GM23338 (cell line): ENCODE results near the gene GID4. TPM values are rescaled to one million over a fixed set of nuclear protein-coding genes. Genes with fewer than 3 reads are reported as not detected.

Experiments used
- ATAC-seq: fragments of 200-7000 bp; cut with Tn5 transposase; 3 replicates; pipeline ENCODE4 v1.9.1; 2020
- DNase-seq: peaks from one replicate; pipeline ENCODE4 v3.0.0-alpha.2; 2015; ENCODE audit warnings: low spot score
- H2AFZ ChIP-seq: fragments of 200-600 bp; sonication (generic); 2 replicates; pipeline ENCODE4 v1.8.0; 2016; ENCODE audit warnings: antibody characterized with exemption, mild to moderate bottlenecking, moderate library complexity
- H3F3A ChIP-seq: fragments of 200-600 bp; sonication (generic); replicated peaks from 2 replicates; pipeline ENCODE4 v1.8.0; 2017; ENCODE audit warnings: antibody characterized with exemption, mixed run types, low read depth
- H3K27ac ChIP-seq: fragments of 200-600 bp; sonication (generic); 2 replicates; pipeline ENCODE4 v1.6.1; 2016; ENCODE audit warnings: low read depth
- H3K27me3 ChIP-seq: fragments of 200-600 bp; sonication (generic); 2 replicates; pipeline ENCODE4 v1.8.0; 2016; ENCODE audit warnings: mild to moderate bottlenecking, mixed run types, moderate library complexity; ENCODE audit not compliant: insufficient read depth
- H3K36me3 ChIP-seq: fragments of 200-600 bp; sonication (generic); 2 replicates; pipeline ENCODE4 v1.8.0; 2016; ENCODE audit warnings: mild to moderate bottlenecking; ENCODE audit not compliant: insufficient read depth
- H3K4me1 ChIP-seq: fragments of 200-600 bp; sonication (generic); 2 replicates; pipeline ENCODE4 v1.8.0; 2016; ENCODE audit warnings: mild to moderate bottlenecking, moderate library complexity; ENCODE audit not compliant: insufficient read depth
- H3K4me2 ChIP-seq: fragments of 200-600 bp; sonication (generic); 2 replicates; pipeline ENCODE4 v1.7.1; 2017; ENCODE audit warnings: mixed run types
- H3K4me3 ChIP-seq: fragments of 200-600 bp; sonication (generic); 2 replicates; pipeline ENCODE4 v1.6.1; 2016; ENCODE audit warnings: mixed run types
- H3K79me2 ChIP-seq: fragments of 200-600 bp; sonication (generic); replicated peaks from 2 replicates; pipeline ENCODE4 v1.8.0; 2017; ENCODE audit warnings: mild to moderate bottlenecking; ENCODE audit not compliant: insufficient read depth
- H3K9me2 ChIP-seq: fragments of 200-600 bp; sonication (generic); 2 replicates; pipeline ENCODE4 v1.8.0; 2017; ENCODE audit not compliant: insufficient read depth
- H4K20me1 ChIP-seq: fragments of 200-600 bp; sonication (generic); replicated peaks from 2 replicates; pipeline ENCODE4 v1.8.0; 2017; ENCODE audit warnings: mild to moderate bottlenecking; ENCODE audit not compliant: insufficient read depth
- H3K27ac Mint-ChIP-seq: 2 replicates; pipeline ENCODE4 v1.8.0; 2020; ENCODE audit warnings: inconsistent platforms, mild to moderate bottlenecking, moderate library complexity, mixed read lengths
- H3K27me3 Mint-ChIP-seq: 3 replicates; pipeline ENCODE4 v1.8.0; 2022; ENCODE audit warnings: low read depth, mild to moderate bottlenecking, moderate library complexity, mixed read lengths, inconsistent platforms; ENCODE audit not compliant: insufficient read depth, poor library complexity
- H3K36me3 Mint-ChIP-seq: 3 replicates; pipeline ENCODE4 v1.8.0; 2021; ENCODE audit warnings: low read depth, mild to moderate bottlenecking, inconsistent platforms, moderate library complexity, mixed read lengths
- H3K4me1 Mint-ChIP-seq: 3 replicates; pipeline ENCODE4 v1.8.0; 2020; ENCODE audit warnings: mild to moderate bottlenecking, inconsistent platforms, mixed read lengths
- H3K4me3 Mint-ChIP-seq: 3 replicates; pipeline ENCODE4 v1.8.0; 2021; ENCODE audit warnings: moderate library complexity, mild to moderate bottlenecking, inconsistent platforms, mixed read lengths
- H3K9me3 Mint-ChIP-seq: 3 replicates; pipeline ENCODE4 v1.8.0; 2020; ENCODE audit warnings: moderate library complexity, mild to moderate bottlenecking, inconsistent platforms, mixed read lengths
- CTCF ChIP-seq, 2 experiments: fragments of 200-600 bp in 1 of 2; sonication (generic) in 1 of 2; conservative IDR thresholded peaks; 2 replicates each; pipeline versions ENCODE4 v1.5.1 to v1.6.1; 2016 to 2017; ENCODE audit warnings: antibody characterized with exemption in 2 of 2, low read depth in 2 of 2, mild to moderate bottlenecking in 2 of 2, moderate library complexity in 1 of 2
- JUNB ChIP-seq: IDR thresholded peaks from one replicate; pipeline ENCODE4 v1.6.1; 2016; ENCODE audit warnings: antibody characterized with exemption; ENCODE audit not compliant: unreplicated experiment
- NANOG ChIP-seq: IDR thresholded peaks from 2 replicates; pipeline ENCODE4 v1.6.1; 2016; ENCODE audit warnings: antibody characterized with exemption, borderline replicate concordance
- POLR2AphosphoS5 ChIP-seq: IDR thresholded peaks from 2 replicates; pipeline ENCODE4 v1.6.1; 2016; ENCODE audit warnings: antibody characterized with exemption, low read depth
- REST ChIP-seq: IDR thresholded peaks from one replicate; pipeline ENCODE4 v1.6.1; 2018; ENCODE audit warnings: antibody characterized with exemption; ENCODE audit not compliant: unreplicated experiment
- STAT1 ChIP-seq: IDR thresholded peaks from one replicate; pipeline ENCODE4 v1.6.1; 2016; ENCODE audit warnings: antibody characterized with exemption; ENCODE audit not compliant: unreplicated experiment
- polyA plus RNA-seq: library from polyadenylated mRNA; unstranded; fragments of >200 nt; fragmentation: Nextera tagmentation; extraction: Ambion mirVana; gene quantifications from 2 replicates; pipeline ENCODE4 v1.2.1, GENCODE V29; 2016
- total RNA-seq: library from RNA; depleted of rRNA; stranded (reverse); fragments of >200 nt; shearing (Covaris generic); gene quantifications from 2 replicates; pipeline ENCODE4 v1.2.3, GENCODE V29; 2014

Gene GID4
- total and polyA plus RNA-seq, 2 experiments from 2014 or later, result 6.3 to 11.2 TPM

GRCh38 chr17:18039535-18040260 is 490 bp downstream of the GID4 start:
- peaks cover 9% of the 10 kb centered on the region for H3K4me1 ChIP-seq
- H3K27ac Mint-ChIP-seq, result peak overlapping the region; percentile 74
- H3K27me3 Mint-ChIP-seq, result peaks cover 14% of the 10 kb centered on the region
- no peaks in the 10 kb centered on the region for H3K27me3 ChIP-seq
- no peaks in the 10 kb centered on the region for H3F3A ChIP-seq
- peaks cover 30% of the 10 kb centered on the region for H3K79me2 ChIP-seq
- peak overlapping the region; percentile 89 for H3K4me3 Mint-ChIP-seq
- peaks cover 34% of the 10 kb centered on the region for H3K4me1 Mint-ChIP-seq
- no peaks in the 10 kb centered on the region; the same call in 2 of the 3 replicates for H3K9me3 Mint-ChIP-seq
- H3K9me2 ChIP-seq, result no peaks in the 10 kb centered on the region
- peak overlapping the region; percentile 82 for H3K4me3 ChIP-seq
- TF ChIP-seq REST (no peak), POLR2AphosphoS5 (peak; percentile 11)
- ATAC-seq (peak; percentile 64), DNase-seq (peak; percentile 63)
- H3K36me3 ChIP-seq, result no peaks in the 10 kb centered on the region
- H3K27ac ChIP-seq, result no peak overlapping the region
- H2AFZ ChIP-seq, result peak overlapping the region; percentile 89
- peak overlapping the region; percentile 95 for H3K4me2 ChIP-seq
- H3K36me3 Mint-ChIP-seq, result no peaks in the 10 kb centered on the region; the same call in 2 of the 3 replicates
- H4K20me1 ChIP-seq, result peaks cover 20% of the 10 kb centered on the region

GRCh38 chr17:18040261-18040858 is 1.2 kb downstream of the GID4 start:
- H3K27ac ChIP-seq, result no peak overlapping the region
- no peak for DNase-seq
- peaks cover 9% of the 10 kb centered on the region for H3K4me1 ChIP-seq
- Mint-ChIP-seq H3K36me3 (peaks cover under 1% of the 10 kb centered on the region; the same call in 1 of the 3 replicates), H3K27me3 (peaks cover 14% of the 10 kb centered on the region), H3K9me3 (no peaks in the 10 kb centered on the region; the same call in 2 of the 3 replicates), H3K4me1 (peaks cover 34% of the 10 kb centered on the region), H3K4me3 (peak overlapping the region; percentile 89), H3K27ac (peak overlapping the region; percentile 56; the same call in 1 of the 2 replicates)
- peak overlapping the region; percentile 82 for H3K4me3 ChIP-seq
- peaks cover 4% of the 10 kb centered on the region; the same call in 1 of the 2 replicates for H3K36me3 ChIP-seq
- peak overlapping the region; percentile 89; the same call in 1 of the 2 replicates for H2AFZ ChIP-seq
- no peaks in the 10 kb centered on the region for H3K27me3 ChIP-seq
- no peaks in the 10 kb centered on the region for H3F3A ChIP-seq
- no peak; the same call in 2 of the 3 replicates for ATAC-seq
- peaks cover 25% of the 10 kb centered on the region for H3K79me2 ChIP-seq
- H4K20me1 ChIP-seq, result peaks cover 20% of the 10 kb centered on the region
- no peaks in the 10 kb centered on the region for H3K9me2 ChIP-seq
- peak overlapping the region; percentile 95 for H3K4me2 ChIP-seq
- TF ChIP-seq CTCF (conservative IDR thresholded peaks at IDR 0.05; ENCODE audit: low read depth in 2 of 2) (no peak; a peak in 1 of 4 replicates), REST (no peak), JUNB (no peak), NANOG (no peak), STAT1 (no peak), POLR2AphosphoS5 (no peak)
